Keratinocyte (primary cell): Measurements from ENCODE around the gene DPP8.

Experiments used
- CTCF ChIP-seq, 3 experiments: IDR thresholded peaks in 1 of 3; conservative IDR thresholded peaks in 1 of 3; optimal IDR thresholded peaks in 1 of 3; 2 replicates in 2 of 3; 3 replicates in 1 of 3; pipeline versions ENCODE3 to v1.5.1; 2011; ENCODE audit warnings: low read length in 3 of 3, mild to moderate bottlenecking in 3 of 3, moderate library complexity in 2 of 3, control low read depth in 1 of 3, inconsistent platforms in 1 of 3; ENCODE audit not compliant: insufficient read depth in 2 of 3; ENCODE audit errors: extremely low read depth in 1 of 3
- EZH2 ChIP-seq: IDR thresholded peaks from one replicate; pipeline ENCODE4 v1.6.1; 2012; ENCODE audit warnings: inconsistent platforms, mild to moderate bottlenecking, low read length, moderate library complexity

DNA sequence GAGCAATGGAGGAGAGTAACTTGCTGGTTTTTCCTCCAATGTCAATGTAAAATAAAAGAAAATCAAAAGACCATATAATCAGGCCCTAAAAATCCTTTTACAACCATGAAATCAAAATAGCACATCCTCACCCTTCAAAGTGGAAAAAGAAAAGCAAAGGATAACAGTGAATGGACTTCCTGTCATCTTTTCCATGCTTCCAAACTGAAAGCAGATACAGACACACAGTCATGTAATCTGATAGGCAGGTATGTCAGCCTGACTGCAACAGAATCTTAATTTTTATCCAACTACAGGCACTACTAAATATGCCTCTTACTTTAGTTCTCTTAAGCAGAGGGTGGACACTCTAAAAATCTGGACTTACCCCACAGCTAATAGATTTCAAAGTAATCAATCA is 66.9 kb downstream of the DPP8 start:
- no peak for TF ChIP-seq CTCF (optimal IDR thresholded peaks at IDR 0.05 in 1 of 3, IDR thresholded peaks at IDR 0.05 in 1 of 3, conservative IDR thresholded peaks at IDR 0.05 in 1 of 3; ENCODE audit: extremely low read depth in 1 of 3, insufficient read depth in 2 of 3, low read length in 3 of 3)
- no peak for TF ChIP-seq EZH2
